HUES48 (cell line): ENCODE results near the gene PIM1.

Experiments used
- H3K27ac ChIP-seq: one replicate; pipeline ENCODE4 v1.7.0; 2013; ENCODE audit warnings: low read depth, low read length, inconsistent platforms
- H3K27me3 ChIP-seq: 2 replicates; pipeline ENCODE4 v1.6.1; 2013; ENCODE audit warnings: mild to moderate bottlenecking, low read length; ENCODE audit not compliant: control insufficient read depth, insufficient read depth
- H3K36me3 ChIP-seq: 2 replicates; pipeline ENCODE4 v1.6.1; 2013; ENCODE audit warnings: low read length; ENCODE audit not compliant: control insufficient read depth, insufficient read depth
- H3K4me1 ChIP-seq: 2 replicates; pipeline ENCODE4 v1.6.1; 2013; ENCODE audit warnings: mild to moderate bottlenecking, low read length; ENCODE audit not compliant: control insufficient read depth, insufficient read depth
- H3K4me3 ChIP-seq: 2 replicates; pipeline ENCODE4 v1.5.1; 2013; ENCODE audit warnings: mild to moderate bottlenecking, low read depth, low read length
- H3K9ac ChIP-seq: 2 replicates; pipeline ENCODE4 v1.6.1; 2013; ENCODE audit warnings: mild to moderate bottlenecking, low read depth, low read length, moderate library complexity
- H3K9me3 ChIP-seq: 2 replicates; pipeline ENCODE4 v1.6.1; 2013; ENCODE audit warnings: low read length; ENCODE audit not compliant: control insufficient read depth, insufficient read depth

PIM1 gene

GRCh38 chr6:37218061-37218460, 48.1 kb downstream of the PIM1 start:
- H3K4me1 ChIP-seq = peaks cover 9% of the 10 kb centered on the region
- H3K27me3 ChIP-seq = no peaks in the 10 kb centered on the region
- no peak overlapping the region for H3K27ac ChIP-seq
- no peaks in the 10 kb centered on the region for H3K36me3 ChIP-seq
- H3K4me3 ChIP-seq = no peak overlapping the region
- no peaks in the 10 kb centered on the region for H3K9me3 ChIP-seq
- H3K9ac ChIP-seq = no peak overlapping the region

GRCh38 chr6:37218511-37218910, 48.6 kb downstream of the PIM1 start:
- no peaks in the 10 kb centered on the region for H3K9me3 ChIP-seq
- no peak overlapping the region for H3K9ac ChIP-seq
- peaks cover 10% of the 10 kb centered on the region for H3K4me1 ChIP-seq
- no peak overlapping the region for H3K4me3 ChIP-seq
- H3K27ac ChIP-seq = no peak overlapping the region
- no peaks in the 10 kb centered on the region for H3K36me3 ChIP-seq
- no peaks in the 10 kb centered on the region for H3K27me3 ChIP-seq

GRCh38 chr6:37221585-37222124, 51.7 kb downstream of the PIM1 start:
- Histone ChIP-seq H3K9ac (peak overlapping the region; percentile 40; the same call in 1 of the 2 replicates), H3K9me3 (no peaks in the 10 kb centered on the region), H3K4me1 (peaks cover 10% of the 10 kb centered on the region), H3K27ac (peak overlapping the region; percentile 68), H3K27me3 (no peaks in the 10 kb centered on the region), H3K36me3 (no peaks in the 10 kb centered on the region), H3K4me3 (peak overlapping the region; percentile 71)

- no peaks in the 10 kb centered on the region for H3K27me3 ChIP-seq
- peak overlapping the region; percentile 40 for H3K9ac ChIP-seq
- peaks cover 10% of the 10 kb centered on the region for H3K4me1 ChIP-seq
- no peaks in the 10 kb centered on the region for H3K9me3 ChIP-seq
- peak overlapping the region; percentile 71 for H3K4me3 ChIP-seq
- peak overlapping the region; percentile 68 for H3K27ac ChIP-seq
- H3K36me3 ChIP-seq = no peaks in the 10 kb centered on the region
Measured at GRCh38 chr6:37222125-37222967, 52.4 kb downstream of the PIM1 start.

- H3K27me3 ChIP-seq = no peaks in the 10 kb centered on the region
- no peaks in the 10 kb centered on the region for H3K9me3 ChIP-seq
- H3K9ac ChIP-seq = no peak overlapping the region
- peak overlapping the region; percentile 68 for H3K27ac ChIP-seq
- H3K4me3 ChIP-seq = peak overlapping the region; percentile 71
- H3K4me1 ChIP-seq = peaks cover 10% of the 10 kb centered on the region
- H3K36me3 ChIP-seq = no peaks in the 10 kb centered on the region
Measured at GRCh38 chr6:37222992-37223391, 53.0 kb downstream of the PIM1 start.
